IPS-18a (cell line): ENCODE data around the gene STPG3.
"Not testable (repeated sequence)": the region's sequence is repeated elsewhere in the genome, so short reads cannot be mapped to it uniquely, and the experiment has no call there.

Experiments
- H3K27ac ChIP-seq: one replicate; pipeline ENCODE4 v1.5.1; 2013; ENCODE audit warnings: low read length
- H3K27me3 ChIP-seq: one replicate; pipeline ENCODE4 v1.6.1; 2013; ENCODE audit warnings: mild to moderate bottlenecking, low read length; ENCODE audit not compliant: control insufficient read depth, insufficient read depth
- H3K36me3 ChIP-seq: one replicate; pipeline ENCODE4 v1.6.1; 2013; ENCODE audit warnings: low read depth, low read length; ENCODE audit not compliant: control insufficient read depth
- H3K4me1 ChIP-seq: one replicate; pipeline ENCODE4 v1.6.1; 2013; ENCODE audit warnings: low read depth, low read length; ENCODE audit not compliant: control insufficient read depth
- H3K4me3 ChIP-seq: one replicate; pipeline ENCODE4 v1.5.1; 2013; ENCODE audit warnings: low read length
- H3K9ac ChIP-seq: one replicate; pipeline ENCODE4 v1.6.1; 2013; ENCODE audit warnings: mild to moderate bottlenecking, low read length, moderate library complexity
- H3K9me3 ChIP-seq: one replicate; pipeline ENCODE4 v1.6.1; 2013; ENCODE audit warnings: low read depth, low read length; ENCODE audit not compliant: control insufficient read depth

STPG3 gene

GRCh38 chr9:137237759-137238726 lies 13.0 kb upstream of the STPG3 start:
- peaks cover 11% of the 10 kb centered on the region for H3K36me3 ChIP-seq
- no peaks in the 10 kb centered on the region for H3K9me3 ChIP-seq
- H3K4me3 ChIP-seq, result no peak overlapping the region
- H3K27ac ChIP-seq, result no peak overlapping the region
- no peaks in the 10 kb centered on the region for H3K27me3 ChIP-seq
- H3K9ac ChIP-seq, result no peak overlapping the region
- H3K4me1 ChIP-seq, result peaks cover 6% of the 10 kb centered on the region

DNA sequence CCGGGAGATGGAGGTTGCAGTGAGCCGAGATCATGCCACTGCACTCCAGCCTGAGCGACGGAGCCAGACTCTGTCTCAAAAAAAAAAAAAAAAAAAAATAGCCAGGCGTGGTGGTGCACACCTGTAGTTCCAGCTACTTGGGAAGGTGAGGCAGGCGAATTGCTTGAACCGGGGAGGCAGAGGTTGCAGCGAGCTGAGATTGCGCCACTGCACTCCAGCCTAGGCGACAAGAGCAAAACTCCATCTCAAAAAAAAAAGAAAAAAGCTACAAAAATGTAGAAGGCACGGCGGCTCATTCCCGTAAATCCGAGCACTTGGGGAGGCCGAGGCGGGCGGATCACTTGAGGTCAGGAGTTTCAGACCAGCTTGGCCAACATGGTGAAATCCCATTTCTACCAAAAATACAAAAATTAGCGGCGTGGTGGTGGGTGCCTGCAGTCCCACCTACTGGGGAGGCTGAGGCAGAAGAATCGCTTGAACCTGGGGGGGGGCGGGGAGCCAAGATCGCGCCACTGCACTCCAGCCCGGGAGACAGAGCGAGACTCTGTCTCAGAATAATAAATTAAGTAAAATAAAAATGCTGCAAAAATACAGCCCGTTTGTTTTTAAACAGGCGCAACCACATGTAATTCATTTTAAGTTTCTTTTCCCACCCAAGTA lies 11.4 kb upstream of the STPG3 start:
- H3K9me3 ChIP-seq, H3K27ac ChIP-seq, H3K27me3 ChIP-seq: not testable (repeated sequence)
- Histone ChIP-seq H3K9ac (peak overlapping the region; percentile 77), H3K4me3 (peak overlapping the region; percentile 80), H3K36me3 (peaks cover 18% of the 10 kb centered on the region), H3K4me1 (peaks cover 12% of the 10 kb centered on the region)

DNA sequence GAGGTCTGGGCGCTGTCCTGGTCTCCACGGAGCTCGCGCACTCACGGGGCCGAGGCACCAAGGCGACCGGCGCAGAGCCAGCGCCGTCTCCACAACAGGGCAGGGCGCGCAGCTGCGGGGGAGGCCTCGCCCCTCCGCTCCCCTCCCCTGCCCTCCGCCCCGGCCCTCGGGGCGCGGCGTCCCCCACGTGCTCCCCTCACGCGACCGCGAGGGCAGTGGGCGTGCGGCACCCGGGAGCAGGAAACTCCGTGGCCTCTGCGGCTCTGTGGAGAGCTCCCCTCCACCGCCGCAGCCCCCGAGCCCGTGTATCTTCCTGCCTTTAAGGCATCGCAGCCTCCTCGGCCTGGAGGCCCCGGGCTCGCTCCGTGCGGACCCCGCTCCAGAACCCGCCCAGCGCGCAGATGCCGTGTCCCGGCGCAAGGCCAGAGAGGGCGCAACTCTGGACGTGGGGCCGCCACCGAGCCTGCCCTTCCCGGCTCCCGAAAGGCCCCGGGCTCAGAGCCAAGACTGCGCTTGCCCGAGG lies 10.7 kb upstream of the STPG3 start:
- no peaks in the 10 kb centered on the region for H3K27me3 ChIP-seq
- peak overlapping the region; percentile 80 for H3K4me3 ChIP-seq
- H3K4me1 ChIP-seq, result peaks cover 12% of the 10 kb centered on the region
- no peaks in the 10 kb centered on the region for H3K9me3 ChIP-seq
- H3K9ac ChIP-seq, result peak overlapping the region; percentile 77
- peak overlapping the region; percentile 14 for H3K27ac ChIP-seq
- H3K36me3 ChIP-seq, result peaks cover 18% of the 10 kb centered on the region

DNA sequence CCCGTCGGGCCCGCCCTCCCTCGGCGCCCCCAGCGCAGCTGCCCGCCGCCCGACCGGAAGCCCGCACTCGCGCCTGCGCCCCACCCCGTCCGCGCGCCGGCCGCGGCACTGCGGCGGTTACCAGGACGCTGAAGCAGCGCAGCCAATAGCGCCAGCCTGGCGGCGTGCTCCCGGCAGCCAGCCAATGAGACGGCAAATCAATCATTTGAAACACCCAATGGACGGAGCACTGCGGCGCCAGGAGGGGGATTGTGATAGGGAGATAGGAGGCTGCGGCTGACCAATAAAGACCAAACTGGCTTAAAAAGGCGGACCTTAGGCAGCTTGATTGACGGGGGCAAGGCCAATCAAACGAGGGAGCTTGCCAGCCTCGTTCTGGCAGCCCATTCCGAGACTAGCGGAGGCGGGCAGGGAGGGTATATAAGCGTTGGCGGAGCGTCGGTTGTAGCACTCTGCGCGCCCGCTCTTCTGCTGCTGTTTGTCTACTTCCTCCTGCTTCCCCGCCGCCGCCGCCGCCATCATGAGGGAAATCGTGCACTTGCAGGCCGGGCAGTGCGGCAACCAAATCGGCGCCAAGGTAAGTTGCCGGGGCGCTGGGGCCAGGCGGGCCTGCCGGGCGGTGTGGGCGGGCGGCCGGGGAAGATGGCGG lies 10.1 kb upstream of the STPG3 start, which contains the start of gene TUBB4B:
TUBB4B (plus strand) TSS at position 447 of the 649 bp plus-strand sequence; CDS start at position 521, 74 bp downstream.
- peak within 1 kb of the TSS; percentile 77 for H3K9ac ChIP-seq
- peak within 1 kb of the TSS; percentile 80 for H3K4me3 ChIP-seq
- H3K27me3 ChIP-seq, result no peaks in the 10 kb centered on the region
- peaks cover 18% of the 10 kb centered on the region for H3K36me3 ChIP-seq
- H3K9me3 ChIP-seq, result no peaks in the 10 kb centered on the region
- peaks cover 12% of the 10 kb centered on the region for H3K4me1 ChIP-seq
- H3K27ac ChIP-seq, result peak within 1 kb of the TSS; percentile 14

DNA sequence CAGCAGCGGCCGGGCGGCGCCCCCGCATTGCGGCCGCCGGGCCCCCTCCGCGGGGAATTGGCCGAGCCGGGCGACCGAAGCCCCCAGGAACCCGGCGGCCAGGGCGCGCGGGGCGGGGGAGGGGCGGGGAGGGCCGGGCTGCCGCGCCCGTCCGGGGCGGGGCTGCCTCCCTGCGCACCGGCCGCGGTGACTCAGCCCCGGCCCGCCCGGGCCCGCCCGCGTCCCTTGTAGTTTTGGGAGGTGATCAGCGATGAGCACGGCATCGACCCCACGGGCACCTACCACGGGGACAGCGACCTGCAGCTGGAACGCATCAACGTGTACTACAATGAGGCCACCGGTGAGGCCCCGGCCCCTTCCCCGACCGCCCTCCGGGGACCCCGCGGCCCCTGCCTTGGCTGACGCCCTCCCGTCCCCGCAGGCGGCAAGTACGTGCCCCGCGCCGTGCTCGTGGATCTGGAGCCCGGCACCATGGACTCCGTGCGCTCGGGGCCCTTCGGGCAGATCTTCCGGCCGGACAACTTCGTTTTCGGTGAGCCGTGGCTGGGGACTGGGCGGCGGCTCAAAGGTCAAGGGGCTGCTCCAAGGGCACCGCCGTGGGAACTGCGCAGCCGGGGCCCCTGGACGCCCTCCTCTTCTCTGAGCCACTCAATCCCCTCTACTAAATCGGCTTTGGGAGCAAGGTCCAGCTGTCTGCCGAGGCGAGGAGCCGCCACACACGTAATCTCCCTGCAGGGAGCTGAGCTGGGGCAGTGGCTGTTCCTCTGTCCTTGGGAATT lies 9.4 kb upstream of the STPG3 start:
- H3K9me3 ChIP-seq, result no peaks in the 10 kb centered on the region
- H3K4me3 ChIP-seq, result peak overlapping the region; percentile 77
- peaks cover 12% of the 10 kb centered on the region for H3K4me1 ChIP-seq
- H3K36me3 ChIP-seq, result peaks cover 18% of the 10 kb centered on the region
- H3K27ac ChIP-seq, result no peak overlapping the region
- H3K27me3 ChIP-seq, result no peaks in the 10 kb centered on the region
- peak overlapping the region; percentile 63 for H3K9ac ChIP-seq

- Histone ChIP-seq H3K36me3 (peaks cover 18% of the 10 kb centered on the region), H3K9me3 (no peaks in the 10 kb centered on the region), H3K4me3 (peak overlapping the region; percentile 77), H3K27me3 (no peaks in the 10 kb centered on the region), H3K9ac (peak overlapping the region; percentile 63), H3K4me1 (peaks cover 12% of the 10 kb centered on the region), H3K27ac (no peak overlapping the region)
Observed at GRCh38 chr9:137242269-137243203, 8.6 kb upstream of the STPG3 start.

GRCh38 chr9:137243266-137243625 lies 7.8 kb upstream of the STPG3 start:
- Histone ChIP-seq H3K36me3 (peaks cover 18% of the 10 kb centered on the region), H3K4me1 (peaks cover 12% of the 10 kb centered on the region)
- H3K9ac ChIP-seq, H3K9me3 ChIP-seq, H3K27ac ChIP-seq, H3K27me3 ChIP-seq, H3K4me3 ChIP-seq: not testable (repeated sequence)

- H3K4me3 ChIP-seq, result no peak overlapping the region
- H3K27ac ChIP-seq, result no peak overlapping the region
- no peaks in the 10 kb centered on the region for H3K27me3 ChIP-seq
- H3K36me3 ChIP-seq, result peaks cover 18% of the 10 kb centered on the region
- H3K9me3 ChIP-seq, result no peaks in the 10 kb centered on the region
- H3K9ac ChIP-seq, result no peak overlapping the region
- peaks cover 12% of the 10 kb centered on the region for H3K4me1 ChIP-seq
Observed at GRCh38 chr9:137243626-137244485, 7.2 kb upstream of the STPG3 start.

DNA sequence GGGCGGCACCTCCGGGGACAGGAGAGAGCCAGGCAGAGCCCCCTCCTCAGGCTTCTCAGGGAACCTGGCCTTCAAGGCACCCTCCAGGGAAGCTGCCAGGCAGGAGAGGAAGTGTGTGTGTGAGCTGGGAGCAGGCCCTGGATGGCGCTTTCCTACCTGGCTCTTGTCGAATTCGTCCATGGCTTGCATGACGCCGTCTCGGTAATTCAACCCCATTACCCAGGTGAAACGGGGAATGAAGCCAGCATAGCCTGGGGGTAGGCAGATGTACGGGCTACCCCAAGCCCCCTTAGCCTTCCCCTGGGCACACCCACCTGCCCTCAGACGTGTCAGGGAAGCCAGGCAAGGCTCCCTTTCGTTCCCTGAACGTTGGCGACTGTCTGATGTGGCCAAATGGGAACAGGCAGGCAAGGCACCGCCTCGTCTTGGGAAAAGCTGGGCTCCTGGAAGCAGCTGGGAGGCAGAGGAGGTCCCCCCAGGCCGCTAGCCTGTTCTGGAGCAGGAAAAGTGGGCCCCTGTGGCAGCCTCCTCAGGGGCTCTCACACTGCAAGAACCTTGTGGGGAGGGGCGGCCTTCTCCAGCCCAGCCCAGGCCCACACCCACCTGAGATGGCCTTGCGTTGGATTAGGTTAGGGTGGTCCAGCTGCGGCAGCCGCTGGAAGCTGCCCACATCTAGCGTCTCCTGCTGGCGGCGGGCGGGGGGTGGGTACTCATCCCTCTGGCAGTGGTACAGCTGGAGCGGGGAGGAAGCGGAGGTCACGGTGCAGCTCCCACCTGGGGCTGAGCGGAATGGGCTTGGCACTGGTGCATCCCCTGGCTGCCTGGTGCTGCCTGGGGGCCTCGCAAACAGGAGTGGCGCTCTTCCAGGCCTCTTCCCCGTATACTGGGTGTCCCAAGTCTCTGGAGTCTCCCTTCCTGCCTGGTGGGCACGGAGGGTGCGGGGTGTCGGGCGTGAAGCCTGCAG lies 6.3 kb upstream of the STPG3 start:
- Histone ChIP-seq H3K9ac (no peak overlapping the region), H3K4me1 (peaks cover 12% of the 10 kb centered on the region), H3K27ac (no peak overlapping the region), H3K27me3 (peaks cover 4% of the 10 kb centered on the region), H3K36me3 (peaks cover 18% of the 10 kb centered on the region), H3K4me3 (no peak overlapping the region), H3K9me3 (no peaks in the 10 kb centered on the region)
